Stimulated activated CD4-positive, alpha-beta T cell treated with anti-CD3 and anti-CD28 coated beads, Interleukin-4, amount 100 ng/mL, for 48 hours (primary cell): ENCODE data around the gene ALDH16A1.
"Not testable (repeated sequence)": the region's sequence is repeated elsewhere in the genome, so short reads cannot be mapped to it uniquely, and the experiment has no call there.

Source experiments
- DNase-seq, 2 donors: peaks; one replicate each; pipeline ENCODE4 v3.0.0-alpha.2; 2020; ENCODE audit warnings: low read depth in 2 of 2

Gene ALDH16A1

GRCh38 chr19:49462492-49462891 is 9.5 kb downstream of the ALDH16A1 start:
- DNase-seq, result no peak

GRCh38 chr19:49463960-49464740 is 11.1 kb downstream of the ALDH16A1 start:
- no peak for DNase-seq

- no peak for DNase-seq
Measured at GRCh38 chr19:49465371-49465770, 12.3 kb downstream of the ALDH16A1 start.

- DNase-seq, result no peak
Measured at GRCh38 chr19:49468199-49468598, 15.2 kb downstream of the ALDH16A1 start.

- DNase-seq, result peak; percentile 51 to 76
Measured at GRCh38 chr19:49468746-49469447, 15.9 kb downstream of the ALDH16A1 start.

GRCh38 chr19:49469828-49470614 is 17.0 kb downstream of the ALDH16A1 start:
- DNase-seq, result peak; percentile 55 to 77

- no peak for DNase-seq
Measured at GRCh38 chr19:49470615-49470978, 17.6 kb downstream of the ALDH16A1 start.

GRCh38 chr19:49472936-49473335 is 19.9 kb downstream of the ALDH16A1 start:
- DNase-seq, result no peak

- DNase-seq, result not testable (repeated sequence)
Measured at GRCh38 chr19:49473501-49473867, 20.5 kb downstream of the ALDH16A1 start.

GRCh38 chr19:49473868-49474541 is 21.0 kb downstream of the ALDH16A1 start, which contains the start of gene FLT3LG:
TSS of gene FLT3LG (plus strand) at chr19:49474215. CDS start at chr19:49474640, 425 bp downstream.
- DNase-seq, result peak; percentile 85

- DNase-seq, result no peak
Measured at GRCh38 chr19:49474542-49474924, 21.5 kb downstream of the ALDH16A1 start.

- DNase-seq, result no peak
Measured at GRCh38 chr19:49475191-49475917, 22.3 kb downstream of the ALDH16A1 start.

- peak; percentile 76 to 79 for DNase-seq
Measured at GRCh38 chr19:49475995-49476880, 23.2 kb downstream of the ALDH16A1 start.

GRCh38 chr19:49479975-49480628 is 27.1 kb downstream of the ALDH16A1 start:
- no peak for DNase-seq

GRCh38 chr19:49481020-49481683 is 28.1 kb downstream of the ALDH16A1 start:
- no peak for DNase-seq

- no peak for DNase-seq
Measured at GRCh38 chr19:49486232-49486631, 33.2 kb downstream of the ALDH16A1 start.

- DNase-seq, result no peak
Measured at GRCh38 chr19:49486710-49487276, 33.8 kb downstream of the ALDH16A1 start.

- peak; percentile 99 to 100 for DNase-seq
Measured at GRCh38 chr19:49487277-49488045, 34.4 kb downstream of the ALDH16A1 start, which contains the start of gene RPL13A. TSS of gene RPL13A (plus strand) at chr19:49487608. CDS start at chr19:49487630, 22 bp downstream.
